ENCODE data around the gene SLC2A4RG. TPM values are rescaled to one million over a fixed set of nuclear protein-coding genes. Genes with fewer than 3 reads are reported as not detected.
A peak's percentile ranks its signal among the peaks of the same experiment; 100 is the strongest.

The SLC2A4RG gene
- total RNA-seq, 2 experiments from 2014 or later, result 30.9 to 34.9 TPM

- Mint-ChIP-seq H3K4me3 (peak overlapping the region; percentile 54), H3K27ac (peak overlapping the region; percentile 34), H3K36me3 (ENCODE audit: low read depth) (peaks cover 11% of the 10 kb centered on the region), H3K4me1 (peaks cover 21% of the 10 kb centered on the region), H3K27me3 (no peaks in the 10 kb centered on the region), H3K9me3 (ENCODE audit: low read depth) (no peaks in the 10 kb centered on the region)
- ATAC-seq (peak; percentile 28), DNase-seq (peak; percentile 74)
- intact Hi-C loops (cut with DNase I, micrococcal nuclease), result loop anchor here (1.0 to 10.0 kb wide), 6 partner anchors 40 to 300 kb away; partner anchors contain the start of genes C20orf204 (in 1 of the 2), SAMD10 (in 1 of the 2) and TNFRSF6B (in 1 of the 2)
- CTCF ChIA-PET, result interaction anchor here (0.5 to 1.4 kb wide), 5 partner anchors 12 to 110 kb away, joined by 3 to 14 read pairs (median 3); partner anchors contain the start of genes ARFRP1, GMEB2, RTEL1 and STMN3
- POLR2A ChIA-PET, result interaction anchor here (0.5 to 1.7 kb wide), 3 partner anchors 10 to 30 kb away, joined by 3 to 10 read pairs (median 3); partner anchors contain the start of genes ARFRP1 and ZGPAT
These were observed 2.5 kb upstream of the SLC2A4RG start for GRCh38 chr20:63736893-63737694.

- ATAC-seq, result peak; percentile 2
- Mint-ChIP-seq H3K4me1 (peaks cover 21% of the 10 kb centered on the region), H3K27me3 (no peaks in the 10 kb centered on the region), H3K9me3 (ENCODE audit: low read depth) (no peaks in the 10 kb centered on the region), H3K4me3 (peak overlapping the region; percentile 54), H3K36me3 (ENCODE audit: low read depth) (peaks cover 11% of the 10 kb centered on the region), H3K27ac (no peak overlapping the region)
- ChIA-PET POLR2A (interaction anchor here (0.5 kb wide), 1 partner anchor 11 kb away, joined by 3 read pairs; no protein-coding TSS in a partner anchor), CTCF (interaction anchor here (0.5 to 1.3 kb wide), 2 partner anchors 80 to 84 kb away, joined by 3 read pairs; partner anchors contain the start of genes RTEL1 and STMN3)
- DNase-seq, result no peak
- intact Hi-C loops (cut with DNase I, micrococcal nuclease), result loop anchor here (1.0 to 10.0 kb wide), 6 partner anchors 40 to 300 kb away; partner anchors contain the start of genes C20orf204 (in 1 of the 2), SAMD10 (in 1 of the 2) and TNFRSF6B (in 1 of the 2)
These were observed 2.0 kb upstream of the SLC2A4RG start for GRCh38 chr20:63737695-63737944.

- peaks cover 21% of the 10 kb centered on the region for H3K4me1 Mint-ChIP-seq
- DNase-seq, result peak; percentile 57
- no peak overlapping the region for H3K27ac Mint-ChIP-seq
- intact Hi-C loops (cut with DNase I, micrococcal nuclease), result loop anchor here (1.0 to 10.0 kb wide), 6 partner anchors 41 to 299 kb away; partner anchors contain the start of genes C20orf204 (in 1 of the 2), SAMD10 (in 1 of the 2) and TNFRSF6B (in 1 of the 2)
- H3K36me3 Mint-ChIP-seq (ENCODE audit: low read depth), result peaks cover 11% of the 10 kb centered on the region
- H3K9me3 Mint-ChIP-seq (ENCODE audit: low read depth), result no peaks in the 10 kb centered on the region
- ChIA-PET POLR2A (no interaction called here), CTCF (interaction anchor here (0.5 to 1.3 kb wide), 2 partner anchors 80 to 85 kb away, joined by 3 read pairs; partner anchors contain the start of genes RTEL1 and STMN3)
- H3K4me3 Mint-ChIP-seq, result no peak overlapping the region
- ATAC-seq, result peak; percentile 7
- H3K27me3 Mint-ChIP-seq, result no peaks in the 10 kb centered on the region
These were observed 1.5 kb upstream of the SLC2A4RG start for GRCh38 chr20:63737945-63738686.

- ATAC-seq, result no peak
- Mint-ChIP-seq H3K9me3 (ENCODE audit: low read depth) (no peaks in the 10 kb centered on the region), H3K36me3 (ENCODE audit: low read depth) (peaks cover 8% of the 10 kb centered on the region), H3K4me1 (peaks cover 21% of the 10 kb centered on the region), H3K27me3 (no peaks in the 10 kb centered on the region), H3K27ac (no peak overlapping the region), H3K4me3 (no peak overlapping the region)
- CTCF ChIA-PET, result no interaction called here
- intact Hi-C loops (cut with DNase I, micrococcal nuclease), result loop anchor here (1.0 to 10.0 kb wide), 6 partner anchors 41 to 299 kb away; partner anchors contain the start of genes C20orf204 (in 1 of the 2), SAMD10 (in 1 of the 2) and TNFRSF6B (in 1 of the 2)
- POLR2A ChIA-PET, result no interaction called here
- peak; percentile 61 for DNase-seq
These were observed 868 bp upstream of the SLC2A4RG start for GRCh38 chr20:63738687-63739129.

DNA sequence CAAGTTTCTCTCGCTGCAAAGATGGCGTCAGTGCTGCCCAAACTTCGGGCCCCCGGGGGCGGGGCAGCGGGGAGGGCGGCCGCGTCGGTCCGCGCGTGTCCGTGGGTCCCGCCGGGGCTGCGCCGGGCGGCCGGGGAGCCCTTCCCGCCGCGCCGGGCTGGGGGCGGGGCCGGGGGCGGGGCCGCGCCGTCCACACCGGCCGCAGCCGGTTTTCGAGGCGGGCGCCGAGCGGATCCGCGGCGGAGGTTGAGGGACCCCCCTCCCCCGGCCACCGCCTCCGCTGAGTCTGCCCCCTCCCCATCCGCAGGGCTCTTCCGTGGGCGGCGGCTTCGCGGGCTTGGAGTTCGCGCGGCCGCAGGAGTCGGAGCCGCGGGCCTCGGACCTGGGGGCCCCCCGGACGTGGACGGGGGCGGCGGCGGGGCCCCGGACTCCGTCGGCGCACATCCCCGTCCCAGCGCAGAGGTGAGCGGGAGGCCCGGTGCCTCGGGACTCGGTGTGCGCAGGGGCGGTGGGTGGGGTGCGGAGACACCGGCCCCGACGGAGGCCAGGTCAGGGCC lies 572 bp downstream of the SLC2A4RG start:
- Mint-ChIP-seq H3K9me3 (ENCODE audit: low read depth) (no peaks in the 10 kb centered on the region), H3K36me3 (ENCODE audit: low read depth) (peaks cover 4% of the 10 kb centered on the region), H3K4me1 (peaks cover 19% of the 10 kb centered on the region), H3K27ac (no peak overlapping the region), H3K4me3 (peak overlapping the region; percentile 33), H3K27me3 (no peaks in the 10 kb centered on the region)
- peak; percentile 63 for DNase-seq
- intact Hi-C loops (cut with DNase I, micrococcal nuclease), result loop anchor here (1.0 to 5.0 kb wide), 3 partner anchors 33 to 81 kb away; partner anchors contain the start of genes ARFRP1 (in 2 of the 2), RTEL1 (in 1 of the 2) and ZGPAT (in 1 of the 2)
- CTCF ChIA-PET, result interaction anchor here (0.6 to 1.6 kb wide), 6 partner anchors 13 to 234 kb away, joined by 3 to 5 read pairs (median 3); partner anchors contain the start of gene PTK6
- POLR2A ChIA-PET, result no interaction called here
- peak; percentile 3 for ATAC-seq

DNA sequence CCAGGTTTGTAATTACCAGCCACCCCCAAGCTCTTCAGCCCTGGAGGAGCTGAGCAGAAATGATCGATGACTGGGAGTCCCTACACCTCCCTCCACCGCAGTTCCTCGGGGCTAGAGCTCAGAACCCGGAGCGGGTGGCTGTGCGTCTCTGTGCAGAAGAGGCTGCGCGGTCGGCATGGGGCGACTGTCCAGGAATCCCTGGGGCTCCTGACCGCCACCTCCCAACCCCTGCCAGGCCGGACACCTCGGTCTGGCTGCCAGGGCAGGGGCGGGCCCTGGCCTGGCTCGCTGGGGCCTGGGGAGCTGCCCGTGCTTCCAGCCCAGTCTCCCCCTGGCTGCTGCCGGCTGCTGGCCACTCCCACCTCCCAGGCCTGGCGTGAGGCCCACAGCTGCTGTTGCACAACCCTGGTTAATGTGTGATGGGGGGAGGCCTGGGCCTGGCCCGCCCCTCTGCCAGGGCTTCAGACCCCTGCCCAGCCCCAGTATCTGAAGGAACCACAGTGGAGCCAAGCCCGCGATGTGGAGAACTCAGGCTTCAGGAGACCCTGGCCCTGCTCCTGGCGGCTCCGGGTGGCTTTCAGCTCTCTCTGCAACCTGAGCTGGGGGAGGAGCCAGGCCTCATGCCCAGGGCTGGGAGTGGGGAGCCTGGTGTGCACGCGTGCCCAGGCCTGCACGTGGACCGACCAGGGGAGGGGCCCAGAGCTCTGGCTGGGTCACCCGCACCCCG lies 1.2 kb downstream of the SLC2A4RG start:
- H3K36me3 Mint-ChIP-seq (ENCODE audit: low read depth), result peaks cover 2% of the 10 kb centered on the region
- CTCF ChIA-PET, result interaction anchor here (0.6 to 1.6 kb wide), 6 partner anchors 13 to 233 kb away, joined by 3 to 5 read pairs (median 3); partner anchors contain the start of gene PTK6
- peaks cover 15% of the 10 kb centered on the region for H3K4me1 Mint-ChIP-seq
- ATAC-seq, result peak; percentile 20
- intact Hi-C loops (cut with DNase I, micrococcal nuclease), result loop anchor here (1.0 to 5.0 kb wide), 3 partner anchors 33 to 82 kb away; partner anchors contain the start of genes ARFRP1 (in 2 of the 2), RTEL1 (in 1 of the 2) and ZGPAT (in 1 of the 2)
- POLR2A ChIA-PET, result interaction anchor here (0.6 kb wide), 1 partner anchor 27 kb away, joined by 3 read pairs; no protein-coding TSS in a partner anchor
- H3K27me3 Mint-ChIP-seq, result no peaks in the 10 kb centered on the region
- peak; percentile 60 for DNase-seq
- no peak overlapping the region for H3K27ac Mint-ChIP-seq
- H3K4me3 Mint-ChIP-seq, result peak overlapping the region; percentile 33
- no peaks in the 10 kb centered on the region for H3K9me3 Mint-ChIP-seq (ENCODE audit: low read depth)

- POLR2A ChIA-PET, result interaction anchor here (0.6 kb wide), 1 partner anchor 28 kb away, joined by 3 read pairs; no protein-coding TSS in a partner anchor
- CTCF ChIA-PET, result interaction anchor here (1.2 to 1.6 kb wide), 4 partner anchors 14 to 232 kb away, joined by 3 to 5 read pairs (median 4); partner anchors contain the start of gene PTK6
- ATAC-seq (no peak), DNase-seq (no peak)
- peaks cover 9% of the 10 kb centered on the region for H3K4me1 Mint-ChIP-seq
- H3K27ac Mint-ChIP-seq, result no peak overlapping the region
- peaks cover 2% of the 10 kb centered on the region for H3K36me3 Mint-ChIP-seq (ENCODE audit: low read depth)
- H3K27me3 Mint-ChIP-seq, result no peaks in the 10 kb centered on the region
- intact Hi-C loops (cut with DNase I, micrococcal nuclease), result loop anchor here (2.0 to 5.0 kb wide), 2 partner anchors 34 to 83 kb away; partner anchors contain the start of genes ARFRP1 (in 1 of the 2), RTEL1 (in 1 of the 2) and ZGPAT (in 1 of the 2)
- no peaks in the 10 kb centered on the region for H3K9me3 Mint-ChIP-seq (ENCODE audit: low read depth)
- peak overlapping the region; percentile 33 for H3K4me3 Mint-ChIP-seq
These were observed 1.7 kb downstream of the SLC2A4RG start for GRCh38 chr20:63741354-63741675.

DNA sequence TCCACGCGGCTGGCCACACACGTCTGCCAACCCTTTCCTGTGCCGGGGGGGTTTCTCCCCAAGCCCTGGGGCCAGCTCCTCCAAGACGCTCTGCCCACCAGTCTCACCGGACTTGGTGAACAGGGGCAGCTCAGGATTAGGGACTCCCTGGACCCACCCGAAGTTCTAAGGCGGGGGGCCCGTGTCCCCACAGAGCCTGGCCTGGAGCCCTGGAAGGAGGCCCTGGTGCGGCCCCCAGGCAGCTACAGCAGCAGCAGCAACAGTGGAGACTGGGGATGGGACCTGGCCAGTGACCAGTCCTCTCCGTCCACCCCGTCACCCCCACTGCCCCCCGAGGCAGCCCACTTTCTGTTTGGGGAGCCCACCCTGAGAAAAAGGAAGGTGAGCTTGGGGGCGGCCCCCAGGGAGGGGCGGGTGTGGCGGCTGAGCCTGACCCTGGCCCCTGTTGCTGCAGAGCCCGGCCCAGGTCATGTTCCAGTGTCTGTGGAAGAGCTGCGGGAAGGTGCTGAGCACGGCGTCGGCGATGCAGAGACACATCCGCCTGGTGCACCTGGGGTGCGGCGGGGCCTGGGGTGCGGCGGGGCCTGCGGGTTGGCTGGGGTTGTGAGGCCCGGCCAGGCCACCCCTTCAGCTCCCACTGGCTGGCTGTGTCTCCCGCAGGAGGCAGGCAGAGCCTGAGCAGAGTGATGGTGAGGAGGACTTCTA lies 2.3 kb downstream of the SLC2A4RG start:
- Mint-ChIP-seq H3K27me3 (no peaks in the 10 kb centered on the region), H3K4me1 (peaks cover 4% of the 10 kb centered on the region), H3K36me3 (ENCODE audit: low read depth) (peaks cover 2% of the 10 kb centered on the region), H3K4me3 (peak overlapping the region; percentile 33), H3K27ac (no peak overlapping the region), H3K9me3 (ENCODE audit: low read depth) (no peaks in the 10 kb centered on the region)
- CTCF ChIA-PET, result interaction anchor here (0.5 to 1.6 kb wide), 4 partner anchors 14 to 204 kb away, joined by 3 to 5 read pairs (median 4); partner anchors contain the start of gene PTK6
- no peak for DNase-seq
- ATAC-seq, result no peak
- intact Hi-C loops (cut with DNase I, micrococcal nuclease), result loop anchor here (2.0 to 5.0 kb wide), 2 partner anchors 35 to 83 kb away; partner anchors contain the start of genes ARFRP1 (in 1 of the 2), RTEL1 (in 1 of the 2) and ZGPAT (in 1 of the 2)
- POLR2A ChIA-PET, result interaction anchor here (0.6 kb wide), 1 partner anchor 28 kb away, joined by 3 read pairs; no protein-coding TSS in a partner anchor

- no peak for DNase-seq
- intact Hi-C loops (cut with DNase I, micrococcal nuclease), result loop anchor here in 1 of 2 experiments (5.0 kb wide), 1 partner anchor 35 kb away; the partner anchor contains the start of genes ARFRP1 and ZGPAT
- Mint-ChIP-seq H3K4me1 (no peaks in the 10 kb centered on the region), H3K4me3 (no peak overlapping the region), H3K27ac (no peak overlapping the region), H3K27me3 (no peaks in the 10 kb centered on the region), H3K9me3 (ENCODE audit: low read depth) (no peaks in the 10 kb centered on the region), H3K36me3 (ENCODE audit: low read depth) (peaks cover 2% of the 10 kb centered on the region)
- ChIA-PET CTCF (interaction anchor here (0.5 kb wide), 1 partner anchor 159 kb away, joined by 3 read pairs; no protein-coding TSS in a partner anchor), POLR2A (interaction anchor here (0.6 kb wide), 2 partner anchors 101 to 123 kb away, joined by 3 to 6 read pairs; no protein-coding TSS in a partner anchor)
- ATAC-seq, result no peak
These were observed 2.9 kb downstream of the SLC2A4RG start for GRCh38 chr20:63742381-63743024.

Measured in activated CD4-positive, alpha-beta T cell treated with anti-CD3 and anti-CD28 coated beads for 36 hours (primary cell).